GM23338 (cell line): ENCODE results near the gene FGFR2. TPM values are rescaled to one million over a fixed set of nuclear protein-coding genes. Genes with fewer than 3 reads are reported as not detected.

Experiments
- ATAC-seq: fragments of 200-7000 bp; cut with Tn5 transposase; 3 replicates; pipeline ENCODE4 v1.9.1; 2020
- DNase-seq: peaks from one replicate; pipeline ENCODE4 v3.0.0-alpha.2; 2015; ENCODE audit warnings: low spot score
- H2AFZ ChIP-seq: fragments of 200-600 bp; sonication (generic); 2 replicates; pipeline ENCODE4 v1.8.0; 2016; ENCODE audit warnings: antibody characterized with exemption, mild to moderate bottlenecking, moderate library complexity
- H3F3A ChIP-seq: fragments of 200-600 bp; sonication (generic); replicated peaks from 2 replicates; pipeline ENCODE4 v1.8.0; 2017; ENCODE audit warnings: antibody characterized with exemption, mixed run types, low read depth
- H3K27ac ChIP-seq: fragments of 200-600 bp; sonication (generic); 2 replicates; pipeline ENCODE4 v1.6.1; 2016; ENCODE audit warnings: low read depth
- H3K27me3 ChIP-seq: fragments of 200-600 bp; sonication (generic); 2 replicates; pipeline ENCODE4 v1.8.0; 2016; ENCODE audit warnings: mild to moderate bottlenecking, mixed run types, moderate library complexity; ENCODE audit not compliant: insufficient read depth
- H3K36me3 ChIP-seq: fragments of 200-600 bp; sonication (generic); 2 replicates; pipeline ENCODE4 v1.8.0; 2016; ENCODE audit warnings: mild to moderate bottlenecking; ENCODE audit not compliant: insufficient read depth
- H3K4me1 ChIP-seq: fragments of 200-600 bp; sonication (generic); 2 replicates; pipeline ENCODE4 v1.8.0; 2016; ENCODE audit warnings: mild to moderate bottlenecking, moderate library complexity; ENCODE audit not compliant: insufficient read depth
- H3K4me2 ChIP-seq: fragments of 200-600 bp; sonication (generic); 2 replicates; pipeline ENCODE4 v1.7.1; 2017; ENCODE audit warnings: mixed run types
- H3K4me3 ChIP-seq: fragments of 200-600 bp; sonication (generic); 2 replicates; pipeline ENCODE4 v1.6.1; 2016; ENCODE audit warnings: mixed run types
- H3K79me2 ChIP-seq: fragments of 200-600 bp; sonication (generic); replicated peaks from 2 replicates; pipeline ENCODE4 v1.8.0; 2017; ENCODE audit warnings: mild to moderate bottlenecking; ENCODE audit not compliant: insufficient read depth
- H3K9me2 ChIP-seq: fragments of 200-600 bp; sonication (generic); 2 replicates; pipeline ENCODE4 v1.8.0; 2017; ENCODE audit not compliant: insufficient read depth
- H4K20me1 ChIP-seq: fragments of 200-600 bp; sonication (generic); replicated peaks from 2 replicates; pipeline ENCODE4 v1.8.0; 2017; ENCODE audit warnings: mild to moderate bottlenecking; ENCODE audit not compliant: insufficient read depth
- H3K27ac Mint-ChIP-seq: 2 replicates; pipeline ENCODE4 v1.8.0; 2020; ENCODE audit warnings: inconsistent platforms, mild to moderate bottlenecking, moderate library complexity, mixed read lengths
- H3K27me3 Mint-ChIP-seq: 3 replicates; pipeline ENCODE4 v1.8.0; 2022; ENCODE audit warnings: low read depth, mild to moderate bottlenecking, moderate library complexity, mixed read lengths, inconsistent platforms; ENCODE audit not compliant: insufficient read depth, poor library complexity
- H3K36me3 Mint-ChIP-seq: 3 replicates; pipeline ENCODE4 v1.8.0; 2021; ENCODE audit warnings: low read depth, mild to moderate bottlenecking, inconsistent platforms, moderate library complexity, mixed read lengths
- H3K4me1 Mint-ChIP-seq: 3 replicates; pipeline ENCODE4 v1.8.0; 2020; ENCODE audit warnings: mild to moderate bottlenecking, inconsistent platforms, mixed read lengths
- H3K4me3 Mint-ChIP-seq: 3 replicates; pipeline ENCODE4 v1.8.0; 2021; ENCODE audit warnings: moderate library complexity, mild to moderate bottlenecking, inconsistent platforms, mixed read lengths
- H3K9me3 Mint-ChIP-seq: 3 replicates; pipeline ENCODE4 v1.8.0; 2020; ENCODE audit warnings: moderate library complexity, mild to moderate bottlenecking, inconsistent platforms, mixed read lengths
- CREB1 ChIP-seq: fragments of 250-450 bp; sonication (Bioruptor Pico); IDR thresholded peaks from 2 replicates; pipeline ENCODE4 v1.5.0; 2020; ENCODE audit warnings: low read depth, mild to moderate bottlenecking, moderate library complexity
- EZH2 ChIP-seq: fragments of 200-600 bp; sonication (generic); IDR thresholded peaks from one replicate; pipeline ENCODE4 v1.8.0; 2017; ENCODE audit warnings: antibody characterized with exemption, mild to moderate bottlenecking, low read depth; ENCODE audit not compliant: unreplicated experiment
- EZH2phosphoT487 ChIP-seq: fragments of 200-600 bp; sonication (generic); IDR thresholded peaks from one replicate; pipeline ENCODE4 v1.8.1; 2018; ENCODE audit warnings: antibody characterized with exemption; ENCODE audit not compliant: unreplicated experiment
- JUNB ChIP-seq: IDR thresholded peaks from one replicate; pipeline ENCODE4 v1.6.1; 2016; ENCODE audit warnings: antibody characterized with exemption; ENCODE audit not compliant: unreplicated experiment
- POLR2AphosphoS5 ChIP-seq: IDR thresholded peaks from 2 replicates; pipeline ENCODE4 v1.6.1; 2016; ENCODE audit warnings: antibody characterized with exemption, low read depth
- STAT1 ChIP-seq: IDR thresholded peaks from one replicate; pipeline ENCODE4 v1.6.1; 2016; ENCODE audit warnings: antibody characterized with exemption; ENCODE audit not compliant: unreplicated experiment
- ZNF331 ChIP-seq: fragments of 250-450 bp; sonication (Bioruptor Pico); IDR thresholded peaks from 2 replicates; pipeline ENCODE4 v1.5.0; 2020; ENCODE audit warnings: low read depth, mild to moderate bottlenecking, moderate library complexity
- polyA plus RNA-seq: library from polyadenylated mRNA; unstranded; fragments of >200 nt; fragmentation: Nextera tagmentation; extraction: Ambion mirVana; gene quantifications from 2 replicates; pipeline ENCODE4 v1.2.1, GENCODE V29; 2016
- total RNA-seq: library from RNA; depleted of rRNA; stranded (reverse); fragments of >200 nt; shearing (Covaris generic); gene quantifications from 2 replicates; pipeline ENCODE4 v1.2.3, GENCODE V29; 2014
- TF ChIP-seq, protein P1 (sequence below): IDR thresholded peaks from 2 replicates; pipeline ENCODE4 v1.6.1; 2016; ENCODE audit warnings: antibody characterized with exemption
- TF ChIP-seq, protein P2 (sequence below): IDR thresholded peaks from one replicate; pipeline ENCODE4 v1.6.1; 2018; ENCODE audit warnings: antibody characterized with exemption; ENCODE audit not compliant: unreplicated experiment

FGFR2 gene
- total and polyA plus RNA-seq, 2 experiments from 2014 or later = 31.1 to 106 TPM

DNA sequence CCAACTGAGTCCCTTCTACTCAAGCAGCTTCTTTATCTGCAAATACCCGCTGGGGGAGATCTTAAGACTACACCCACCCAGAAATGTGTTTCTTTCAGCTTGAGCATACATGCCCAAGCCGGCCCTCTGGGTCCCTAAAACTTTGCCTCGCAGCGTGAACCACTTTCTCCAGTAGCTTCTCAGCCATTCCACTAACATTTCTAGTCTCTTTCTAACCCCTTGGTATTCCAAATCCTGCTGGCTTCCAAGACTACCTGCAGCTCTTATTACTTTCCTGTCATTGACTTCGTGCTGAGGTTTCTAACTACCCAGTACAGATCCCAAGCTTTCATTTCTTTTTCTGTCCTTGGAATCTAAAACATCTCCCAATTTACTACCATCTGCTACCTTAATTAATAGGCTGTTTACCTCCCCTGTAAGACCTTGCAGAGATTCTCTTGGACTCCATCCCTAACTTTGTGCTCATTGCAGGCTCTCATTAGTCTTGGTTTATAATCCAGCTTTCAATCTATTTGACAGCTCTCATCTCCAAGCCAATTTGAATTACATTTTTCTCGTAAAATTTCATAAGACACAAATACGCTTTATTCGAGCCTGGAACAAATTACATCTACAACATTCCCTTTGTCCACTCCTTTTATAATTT lies 153.6 kb downstream of the FGFR2 start:
- Mint-ChIP-seq H3K4me1 (no peaks in the 10 kb centered on the region; the same call in 1 of the 3 replicates), H3K36me3 (no peaks in the 10 kb centered on the region), H3K9me3 (no peaks in the 10 kb centered on the region), H3K27me3 (peaks cover 2% of the 10 kb centered on the region), H3K27ac (no peak overlapping the region), H3K4me3 (no peak overlapping the region)
- ATAC-seq (no peak), DNase-seq (no peak)
- Histone ChIP-seq H3K27ac (no peak overlapping the region), H3K27me3 (no peaks in the 10 kb centered on the region), H3K9me2 (peaks cover 4% of the 10 kb centered on the region; the same call in 1 of the 2 replicates), H3K4me1 (no peaks in the 10 kb centered on the region), H3K36me3 (no peaks in the 10 kb centered on the region), H3K79me2 (no peaks in the 10 kb centered on the region), H4K20me1 (no peaks in the 10 kb centered on the region), H2AFZ (0 out of 2 replicates have a peak overlapping the region, but pooled peaks have one; percentile 69), H3F3A (no peaks in the 10 kb centered on the region), H3K4me3 (no peak overlapping the region), H3K4me2 (no peak overlapping the region)
- no peak for TF ChIP-seq EZH2

DNA sequence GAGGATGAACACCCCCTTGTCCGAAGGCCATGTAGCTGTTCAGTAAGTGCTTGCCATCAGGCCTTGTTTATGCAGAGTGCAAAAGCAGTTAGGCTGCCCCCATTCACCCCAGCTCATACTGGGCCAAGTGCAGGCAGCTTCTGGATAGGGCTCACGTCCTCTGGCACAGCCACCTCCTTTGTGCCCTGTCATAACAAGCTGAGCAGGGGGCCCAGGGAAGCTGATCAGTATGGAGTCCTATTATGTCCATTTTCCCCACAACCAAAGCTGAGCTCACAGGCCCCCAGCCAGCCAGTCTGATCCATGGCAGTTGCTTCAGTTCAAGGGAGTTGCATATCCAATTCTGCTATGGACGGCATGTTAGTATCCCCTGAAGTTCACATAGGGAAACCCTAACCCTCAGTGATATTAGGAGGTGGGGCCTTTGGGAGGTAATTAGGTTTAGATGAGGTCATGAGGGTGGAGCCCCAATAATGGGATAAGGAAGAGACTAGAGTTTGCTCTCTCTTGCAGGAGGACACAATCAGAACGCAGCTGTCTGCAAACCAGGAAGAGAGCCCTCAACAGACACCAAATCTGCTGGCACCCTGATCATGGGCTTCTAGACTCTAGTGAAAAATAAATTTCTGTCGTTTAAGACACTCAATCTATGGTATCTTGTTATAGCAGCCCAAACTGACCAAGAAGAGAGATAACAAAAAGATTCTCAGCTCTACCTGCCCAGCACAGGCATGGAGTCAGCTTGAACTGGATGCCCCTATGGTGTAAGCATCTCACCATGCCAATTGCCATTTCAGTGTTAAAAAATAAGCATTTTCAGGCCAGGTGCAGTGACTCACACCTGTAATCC lies 155.9 kb downstream of the FGFR2 start:
- ATAC-seq (peak; percentile 30), DNase-seq (no peak)
- Histone ChIP-seq H3K79me2 (no peaks in the 10 kb centered on the region), H3K27me3 (no peaks in the 10 kb centered on the region), H3K4me3 (no peak overlapping the region), H2AFZ (peak overlapping the region; percentile 56; the same call in 1 of the 2 replicates), H4K20me1 (no peaks in the 10 kb centered on the region), H3K4me2 (no peak overlapping the region), H3F3A (no peaks in the 10 kb centered on the region), H3K9me2 (peaks cover 4% of the 10 kb centered on the region; the same call in 1 of the 2 replicates), H3K36me3 (no peaks in the 10 kb centered on the region), H3K4me1 (peaks cover under 1% of the 10 kb centered on the region; the same call in 1 of the 2 replicates), H3K27ac (no peak overlapping the region)
- Mint-ChIP-seq H3K9me3 (no peaks in the 10 kb centered on the region), H3K4me1 (peaks cover 2% of the 10 kb centered on the region; the same call in 2 of the 3 replicates), H3K27me3 (peaks cover 2% of the 10 kb centered on the region), H3K4me3 (no peak overlapping the region), H3K27ac (no peak overlapping the region), H3K36me3 (no peaks in the 10 kb centered on the region)
- TF ChIP-seq, protein P1, sequence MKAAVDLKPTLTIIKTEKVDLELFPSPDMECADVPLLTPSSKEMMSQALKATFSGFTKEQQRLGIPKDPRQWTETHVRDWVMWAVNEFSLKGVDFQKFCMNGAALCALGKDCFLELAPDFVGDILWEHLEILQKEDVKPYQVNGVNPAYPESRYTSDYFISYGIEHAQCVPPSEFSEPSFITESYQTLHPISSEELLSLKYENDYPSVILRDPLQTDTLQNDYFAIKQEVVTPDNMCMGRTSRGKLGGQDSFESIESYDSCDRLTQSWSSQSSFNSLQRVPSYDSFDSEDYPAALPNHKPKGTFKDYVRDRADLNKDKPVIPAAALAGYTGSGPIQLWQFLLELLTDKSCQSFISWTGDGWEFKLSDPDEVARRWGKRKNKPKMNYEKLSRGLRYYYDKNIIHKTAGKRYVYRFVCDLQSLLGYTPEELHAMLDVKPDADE = no peak
- TF ChIP-seq STAT1 (no peak), EZH2 (no peak)

DNA sequence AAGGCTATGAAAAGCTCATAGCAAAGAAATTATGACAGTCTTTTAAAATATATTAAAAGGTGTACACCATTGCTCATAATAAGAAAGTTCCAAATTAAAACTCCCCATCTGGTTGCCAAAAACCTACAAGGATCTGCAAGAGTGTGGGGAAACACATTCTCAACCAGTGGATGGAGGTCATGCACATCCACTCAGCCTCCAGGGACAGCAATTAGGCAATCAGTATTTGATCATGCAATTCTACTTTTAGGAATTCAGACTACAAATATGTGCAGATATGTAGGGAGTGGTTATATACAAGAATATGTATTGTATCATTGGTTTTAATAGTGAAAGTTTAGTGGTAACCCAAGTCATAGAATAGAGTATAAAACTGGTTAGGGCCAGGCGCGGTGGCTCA lies 157.8 kb downstream of the FGFR2 start:
- ATAC-seq (no peak), DNase-seq (no peak)
- Histone ChIP-seq H3F3A (no peaks in the 10 kb centered on the region), H3K79me2 (no peaks in the 10 kb centered on the region), H3K4me1 (peaks cover 13% of the 10 kb centered on the region; the same call in 1 of the 2 replicates), H3K27ac (no peak overlapping the region), H3K36me3 (no peaks in the 10 kb centered on the region), H3K27me3 (no peaks in the 10 kb centered on the region), H4K20me1 (no peaks in the 10 kb centered on the region), H3K4me2 (no peak overlapping the region), H3K4me3 (no peak overlapping the region), H2AFZ (no peak overlapping the region), H3K9me2 (no peaks in the 10 kb centered on the region)
- Mint-ChIP-seq H3K36me3 (no peaks in the 10 kb centered on the region), H3K4me3 (no peak overlapping the region), H3K9me3 (no peaks in the 10 kb centered on the region), H3K27me3 (peaks cover 2% of the 10 kb centered on the region), H3K4me1 (peaks cover 16% of the 10 kb centered on the region), H3K27ac (no peak overlapping the region)
- TF ChIP-seq JUNB (no peak), CREB1 (CRISPR knock-in tag) (no peak), EZH2 (no peak), ZNF331 (CRISPR knock-in tag) (no peak), POLR2AphosphoS5 (no peak), EZH2phosphoT487 (no peak)
- TF ChIP-seq, protein P2, sequence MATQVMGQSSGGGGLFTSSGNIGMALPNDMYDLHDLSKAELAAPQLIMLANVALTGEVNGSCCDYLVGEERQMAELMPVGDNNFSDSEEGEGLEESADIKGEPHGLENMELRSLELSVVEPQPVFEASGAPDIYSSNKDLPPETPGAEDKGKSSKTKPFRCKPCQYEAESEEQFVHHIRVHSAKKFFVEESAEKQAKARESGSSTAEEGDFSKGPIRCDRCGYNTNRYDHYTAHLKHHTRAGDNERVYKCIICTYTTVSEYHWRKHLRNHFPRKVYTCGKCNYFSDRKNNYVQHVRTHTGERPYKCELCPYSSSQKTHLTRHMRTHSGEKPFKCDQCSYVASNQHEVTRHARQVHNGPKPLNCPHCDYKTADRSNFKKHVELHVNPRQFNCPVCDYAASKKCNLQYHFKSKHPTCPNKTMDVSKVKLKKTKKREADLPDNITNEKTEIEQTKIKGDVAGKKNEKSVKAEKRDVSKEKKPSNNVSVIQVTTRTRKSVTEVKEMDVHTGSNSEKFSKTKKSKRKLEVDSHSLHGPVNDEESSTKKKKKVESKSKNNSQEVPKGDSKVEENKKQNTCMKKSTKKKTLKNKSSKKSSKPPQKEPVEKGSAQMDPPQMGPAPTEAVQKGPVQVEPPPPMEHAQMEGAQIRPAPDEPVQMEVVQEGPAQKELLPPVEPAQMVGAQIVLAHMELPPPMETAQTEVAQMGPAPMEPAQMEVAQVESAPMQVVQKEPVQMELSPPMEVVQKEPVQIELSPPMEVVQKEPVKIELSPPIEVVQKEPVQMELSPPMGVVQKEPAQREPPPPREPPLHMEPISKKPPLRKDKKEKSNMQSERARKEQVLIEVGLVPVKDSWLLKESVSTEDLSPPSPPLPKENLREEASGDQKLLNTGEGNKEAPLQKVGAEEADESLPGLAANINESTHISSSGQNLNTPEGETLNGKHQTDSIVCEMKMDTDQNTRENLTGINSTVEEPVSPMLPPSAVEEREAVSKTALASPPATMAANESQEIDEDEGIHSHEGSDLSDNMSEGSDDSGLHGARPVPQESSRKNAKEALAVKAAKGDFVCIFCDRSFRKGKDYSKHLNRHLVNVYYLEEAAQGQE = no peak
